Renal cortical epithelial cell (primary cell): ENCODE measurements around the gene NFKBIL1. TPM values are rescaled to one million over a fixed set of nuclear protein-coding genes. Genes with fewer than 3 reads are reported as not detected.
"Not testable (repeated sequence)": the region's sequence is repeated elsewhere in the genome, so short reads cannot be mapped to it uniquely, and the experiment has no call there.

Source experiments
- DNase-seq: peaks from one replicate; pipeline ENCODE4 v3.0.0-alpha.2; 2011; ENCODE audit warnings: low read depth
- total RNA-seq: library from RNA; depleted of rRNA; stranded (reverse); fragments of >200 nt; gene quantifications from 2 replicates; pipeline ENCODE4 v1.2.3, GENCODE V29; 2014

NFKBIL1 gene
- total RNA-seq, 1 donor from 2014 or later, result 17.6 TPM

DNA sequence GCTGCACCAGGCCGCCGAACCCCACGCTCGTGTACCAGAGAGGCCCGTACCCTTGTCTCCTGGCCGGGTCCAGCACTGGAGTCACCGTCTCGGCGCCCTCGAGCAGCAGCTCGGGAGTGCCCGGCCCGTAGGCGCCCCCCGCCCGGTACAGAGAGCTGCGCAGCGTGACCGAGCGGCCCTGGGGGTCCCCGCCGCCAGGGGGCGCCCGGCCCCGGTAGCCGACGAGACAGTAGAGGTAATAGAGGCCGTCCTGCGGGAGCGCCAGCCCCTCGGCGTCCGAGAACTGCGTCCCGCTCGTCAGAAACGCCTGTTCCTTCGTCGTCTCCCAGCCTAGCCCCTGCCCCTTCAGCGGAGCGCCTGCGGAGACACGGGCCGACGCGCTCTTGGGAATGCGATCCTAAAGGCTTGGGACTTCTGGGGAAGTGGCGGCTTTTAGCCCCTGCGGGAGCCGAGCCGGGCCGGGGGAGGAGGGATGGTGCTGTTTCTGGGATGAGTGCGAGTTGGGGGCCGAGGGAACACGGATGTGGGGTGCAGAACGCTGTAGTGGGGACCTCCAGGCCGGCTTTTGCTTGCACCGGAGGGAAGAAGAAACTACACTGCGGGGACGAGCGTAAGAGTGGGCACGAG lies 33.5 kb downstream of the NFKBIL1 start:
- peak; percentile 41 for DNase-seq

DNA sequence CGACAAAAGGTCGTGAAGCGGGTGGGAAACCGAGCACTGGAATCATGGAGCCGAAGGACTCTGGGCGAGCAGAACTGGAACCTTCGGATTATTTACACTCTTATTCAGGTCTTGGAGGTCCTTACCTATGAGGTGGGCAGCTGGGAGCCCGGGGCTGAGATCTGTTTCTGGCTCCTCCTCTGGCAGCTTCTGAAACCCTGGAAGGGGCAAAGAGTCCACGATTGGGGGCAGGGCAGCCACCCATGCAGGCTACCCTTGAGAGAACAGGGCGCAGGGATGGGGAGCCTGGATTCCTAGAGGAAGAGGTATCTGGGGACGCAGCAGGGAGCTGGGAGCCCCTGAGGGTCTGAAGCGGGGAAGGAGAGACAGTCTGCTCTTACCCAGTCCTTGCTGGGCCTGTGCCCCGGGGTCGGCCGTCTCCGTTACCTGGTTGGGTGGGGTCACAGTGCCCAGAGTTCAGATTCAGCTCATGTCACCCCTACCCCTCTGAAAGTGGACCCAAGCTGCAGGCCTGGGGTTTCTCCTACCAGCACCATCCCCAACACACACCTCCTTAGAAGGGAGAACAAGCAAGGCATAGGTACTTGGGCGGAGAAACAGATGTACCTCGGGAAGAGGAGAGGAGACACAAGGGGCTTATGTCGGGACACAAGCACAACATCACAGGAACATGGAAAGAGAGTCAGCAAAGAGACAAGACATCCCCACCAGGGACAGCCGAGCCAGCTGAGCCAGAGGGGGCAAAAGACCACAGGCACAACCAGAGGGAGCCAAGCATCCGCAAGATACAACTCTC lies 34.2 kb downstream of the NFKBIL1 start:
- DNase-seq, result no peak

DNA sequence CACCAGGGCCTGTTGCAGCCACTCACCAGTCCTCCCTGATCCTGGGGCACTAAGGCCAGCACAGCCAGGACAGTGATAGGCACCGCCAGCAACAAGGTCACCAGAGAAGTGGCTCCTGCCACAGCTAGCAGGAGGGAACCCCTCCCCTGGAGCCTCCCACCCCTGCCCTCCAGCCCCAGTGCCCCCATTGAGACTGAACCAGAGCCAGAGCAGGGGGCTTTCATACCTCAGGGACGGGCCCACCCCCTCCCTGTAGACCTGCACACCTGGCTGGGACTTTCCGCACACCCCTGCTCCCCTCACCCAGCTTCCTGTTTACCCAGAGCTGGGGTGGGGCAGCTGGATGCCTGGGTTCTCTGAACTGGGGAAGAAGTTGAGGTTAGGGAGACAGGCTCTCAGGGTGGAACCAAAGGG lies 34.8 kb downstream of the NFKBIL1 start, which contains the start of gene LTB:
LTB (minus strand) TSS at position 195 of the 414 bp plus-strand sequence; CDS start at position 188, 7 bp downstream.
- DNase-seq, result no peak

DNA sequence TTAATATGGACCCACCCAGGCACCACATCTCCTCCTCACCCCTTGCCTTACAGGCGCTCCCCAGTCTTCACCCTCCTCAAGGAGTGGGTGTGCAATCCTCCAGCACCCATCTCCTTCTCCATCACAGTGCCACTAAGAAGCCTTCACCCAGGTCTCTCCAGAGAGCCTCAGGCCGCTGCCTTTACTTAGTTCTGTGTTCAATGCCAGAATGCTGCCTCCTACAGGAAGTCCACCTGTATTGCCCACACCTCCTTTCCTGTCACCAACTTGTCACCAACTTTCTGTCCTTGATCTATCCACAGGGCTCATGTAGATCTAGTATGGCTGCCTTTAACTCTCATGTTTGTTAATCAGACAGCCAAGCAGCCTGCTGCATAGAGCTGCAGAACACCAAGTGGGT lies 38.1 kb downstream of the NFKBIL1 start:
- DNase-seq, result no peak

DNA sequence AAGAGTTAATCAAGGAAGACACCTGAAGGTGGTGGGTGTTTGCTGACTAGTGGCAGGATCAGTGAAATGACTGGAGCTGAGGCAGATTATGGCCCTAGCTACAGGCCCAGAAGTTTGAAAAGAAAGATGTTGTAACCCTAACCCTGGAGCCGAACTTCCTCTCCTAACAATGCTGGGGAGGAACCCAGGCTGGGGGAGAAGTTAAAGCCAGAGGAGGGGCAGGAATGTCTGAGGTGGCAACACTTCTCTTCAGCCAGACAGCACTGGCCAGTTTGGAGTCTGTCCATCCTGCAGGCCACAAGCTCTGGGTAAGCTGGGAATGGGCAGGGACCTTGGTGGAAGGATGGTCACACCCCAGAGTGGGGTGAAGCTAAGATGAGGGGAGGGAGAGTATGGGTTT lies 38.6 kb downstream of the NFKBIL1 start, which contains the start of gene LST1:
LST1 (plus strand) TSS at position 270 of the 400 bp plus-strand sequence. CDS start 1,023 bp downstream, outside the sequence.
- no peak for DNase-seq

DNA sequence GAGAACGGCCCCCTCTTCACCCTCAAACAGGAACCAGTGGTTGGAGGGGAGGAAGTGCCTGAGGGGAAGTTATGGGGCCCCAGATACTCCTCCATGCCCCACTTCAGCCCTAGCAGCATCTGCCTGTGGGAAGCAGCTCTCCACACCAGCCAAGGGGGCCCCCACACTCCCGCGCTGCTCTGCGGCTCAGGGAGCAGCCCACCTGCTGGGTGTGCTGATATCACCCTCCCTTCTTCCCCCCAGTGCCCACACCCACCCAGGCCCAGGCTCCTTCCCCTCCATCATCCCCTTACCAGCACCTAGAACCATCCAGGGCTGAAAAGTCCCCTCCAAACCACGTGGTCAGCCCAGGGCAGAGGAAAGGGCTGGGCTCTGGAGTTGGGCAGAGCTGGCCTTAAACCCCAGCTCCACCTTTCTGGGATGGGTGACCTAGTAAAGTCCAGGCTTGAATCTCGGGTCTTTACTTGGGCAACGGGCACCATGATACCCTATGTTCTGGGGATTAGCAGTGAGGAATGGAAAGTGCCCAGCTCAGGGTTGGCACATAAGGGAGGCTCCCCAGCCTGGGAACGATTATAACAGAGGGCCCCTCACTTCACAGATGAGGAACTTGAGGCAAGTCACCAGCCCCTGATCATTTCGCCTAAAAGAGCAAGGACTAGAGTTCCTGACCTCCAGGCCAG lies 39.3 kb downstream of the NFKBIL1 start:
- no peak for DNase-seq

GRCh38 chr6:31587791-31588777 lies 40.7 kb downstream of the NFKBIL1 start:
- no peak for DNase-seq

DNA sequence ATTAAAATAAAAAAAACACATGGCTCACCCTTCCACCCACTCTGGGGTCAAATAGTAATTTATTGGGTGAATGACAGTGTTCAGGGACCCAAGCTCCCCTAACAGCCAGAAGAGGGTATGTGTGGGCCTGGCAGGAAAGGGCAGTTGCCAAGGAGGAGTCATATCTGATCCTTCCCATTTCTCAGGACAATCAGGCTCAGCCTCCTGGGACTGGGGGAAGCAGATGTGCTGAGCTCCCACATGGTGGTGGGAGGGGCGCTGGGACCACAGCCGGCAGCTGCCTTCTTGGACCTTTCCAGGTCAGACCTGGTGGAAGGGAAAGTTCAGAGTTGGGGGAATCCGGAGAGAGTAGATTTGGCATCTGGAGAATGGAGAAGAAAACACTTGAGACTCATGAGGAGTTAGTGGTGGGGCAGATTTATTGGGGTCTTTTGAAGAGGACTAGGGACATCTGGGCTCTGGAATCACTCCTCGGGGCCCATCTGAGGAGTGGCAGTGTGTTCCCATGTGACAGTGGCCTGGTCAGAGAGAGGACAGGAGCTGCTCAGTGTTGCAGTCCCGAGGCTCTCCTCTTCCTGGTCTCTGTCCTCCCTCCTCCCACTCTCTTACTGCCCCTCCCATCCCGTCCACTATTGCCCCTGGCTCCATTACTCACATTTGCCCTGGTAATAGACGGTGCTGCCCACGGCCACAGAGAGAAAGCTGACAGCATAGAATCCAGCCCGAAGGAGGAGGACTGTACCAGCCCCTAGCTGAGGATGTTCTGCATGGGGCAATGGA lies 41.7 kb downstream of the NFKBIL1 start:
- DNase-seq, result no peak

DNA sequence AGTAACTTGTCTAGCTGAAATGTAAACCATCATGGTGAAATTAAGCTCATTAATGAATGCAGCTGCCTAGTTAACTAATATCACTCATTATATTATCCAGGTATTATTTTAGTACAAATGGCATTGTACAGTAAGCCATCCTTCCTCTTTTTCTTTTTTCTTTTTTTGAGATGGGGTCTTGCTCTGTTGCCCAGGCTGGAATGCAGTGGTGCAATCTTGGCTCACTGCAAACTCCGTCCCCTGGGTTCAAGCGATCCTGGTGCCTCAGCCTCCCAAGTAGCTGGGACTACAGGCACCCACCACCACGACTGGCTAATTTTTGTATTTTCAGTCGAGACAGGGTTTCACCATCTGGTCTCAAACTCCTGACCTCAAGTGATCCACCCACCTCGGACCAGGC lies 43.3 kb downstream of the NFKBIL1 start:
- not testable (repeated sequence) for DNase-seq

DNA sequence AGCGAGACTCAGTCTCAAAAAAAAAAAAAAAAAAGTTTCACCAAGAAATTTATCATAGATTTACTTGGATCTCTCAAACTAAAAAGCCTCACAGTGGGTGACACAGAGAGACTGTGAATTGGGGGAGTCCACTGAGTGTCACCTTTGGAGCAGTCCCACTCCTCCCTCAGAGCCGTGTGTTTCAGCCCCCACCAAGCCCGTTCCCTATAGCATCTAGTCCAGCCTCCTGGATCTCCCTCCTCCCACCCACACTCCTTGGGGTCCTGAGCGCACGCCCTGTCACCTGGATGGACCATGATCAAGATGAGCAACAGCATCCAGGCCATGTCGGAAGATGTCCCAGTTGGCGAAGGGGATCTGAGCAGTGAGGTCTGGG lies 45.0 kb downstream of the NFKBIL1 start:
- no peak for DNase-seq

GRCh38 chr6:31597006-31597405 lies 49.6 kb downstream of the NFKBIL1 start:
- no peak for DNase-seq

DNA sequence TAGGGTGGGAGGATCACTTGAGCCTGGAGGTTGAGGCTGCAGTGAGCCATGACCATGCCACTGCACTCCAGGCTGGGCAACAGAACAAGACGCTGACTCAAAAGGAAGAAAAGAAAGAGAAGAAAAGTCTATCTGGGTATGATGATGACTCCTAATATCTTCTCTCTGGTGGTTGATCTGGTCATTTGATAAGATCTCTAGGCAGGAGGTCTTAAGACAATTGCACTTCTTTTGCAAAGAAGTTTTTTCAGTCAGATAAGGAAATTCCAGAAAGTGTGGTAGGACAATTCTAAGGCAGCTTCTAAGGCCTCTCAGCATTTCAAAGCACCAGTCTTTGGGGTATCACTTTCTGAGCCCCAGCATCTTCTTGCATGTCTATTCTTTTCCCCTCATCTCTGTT lies 59.9 kb downstream of the NFKBIL1 start:
- no peak for DNase-seq

Other genes with a start within 250 kb of the NFKBIL1 start
- 208 and 644 TPM in 2 replicates for gene HLA-B, start 190.4 kb upstream of the NFKBIL1 start, total RNA-seq
- 33.0 and 55.6 TPM in 2 replicates for gene MICA, start 144.0 kb upstream of the NFKBIL1 start, total RNA-seq
- gene MICB, start 49.5 kb upstream of the NFKBIL1 start, total RNA-seq, result 5.3 and 17.5 TPM in 2 replicates
- gene MCCD1, start 18.6 kb upstream of the NFKBIL1 start, total RNA-seq, result 0.15 TPM in 1 of 2 replicates, not detected in the other
- 234 and 346 TPM in 2 replicates for gene DDX39B, start 5.6 kb upstream of the NFKBIL1 start, total RNA-seq
- gene ATP6V1G2, start 1.0 kb upstream of the NFKBIL1 start, total RNA-seq, result 1.0 TPM in 1 of 2 replicates, not detected in the other
- not detected in 2 replicates for gene LTA, start 24.7 kb downstream of the NFKBIL1 start, total RNA-seq
- gene TNF, start 28.0 kb downstream of the NFKBIL1 start, total RNA-seq, result 2.4 and 7.8 TPM in 2 replicates
- gene LTB, start 34.8 kb downstream of the NFKBIL1 start, total RNA-seq, result 7.0 and 35.1 TPM in 2 replicates
- not detected in 2 replicates for gene LST1, start 38.7 kb downstream of the NFKBIL1 start, total RNA-seq
- gene NCR3, start 45.4 kb downstream of the NFKBIL1 start, total RNA-seq, result not detected in 2 replicates
- not detected in 2 replicates for gene AIF1, start 67.6 kb downstream of the NFKBIL1 start, total RNA-seq
- gene PRRC2A, start 73.1 kb downstream of the NFKBIL1 start, total RNA-seq, result 13.9 and 90.6 TPM in 2 replicates
- gene BAG6, start 105.1 kb downstream of the NFKBIL1 start, total RNA-seq, result 130 and 241 TPM in 2 replicates
- 0.69 and 0.80 TPM in 2 replicates for gene APOM, start 108.3 kb downstream of the NFKBIL1 start, total RNA-seq
- 28.6 and 32.0 TPM in 2 replicates for gene C6orf47, start 113.2 kb downstream of the NFKBIL1 start, total RNA-seq
- 9.1 and 16.0 TPM in 2 replicates for gene GPANK1, start 117.4 kb downstream of the NFKBIL1 start, total RNA-seq
- gene CSNK2B, start 118.5 kb downstream of the NFKBIL1 start, total RNA-seq, result 116 and 121 TPM in 2 replicates
- 2.6 TPM in 1 of 2 replicates, not detected in the other for gene LY6G5B, start 122.4 kb downstream of the NFKBIL1 start, total RNA-seq
- 0.40 TPM in 1 of 2 replicates, not detected in the other for gene LY6G5C, start 133.5 kb downstream of the NFKBIL1 start, total RNA-seq
- gene ABHD16A, start 155.7 kb downstream of the NFKBIL1 start, total RNA-seq, result 54.7 and 56.6 TPM in 2 replicates
- gene LY6G6F, start 159.3 kb downstream of the NFKBIL1 start, total RNA-seq, result not detected in 2 replicates
- gene LY6G6D, start 167.7 kb downstream of the NFKBIL1 start, total RNA-seq, result not detected in 2 replicates
- gene LY6G6C, start 174.1 kb downstream of the NFKBIL1 start, total RNA-seq, result not detected in 2 replicates
- not detected in 2 replicates for gene MPIG6B, start 175.8 kb downstream of the NFKBIL1 start, total RNA-seq
- gene DDAH2, start 181.7 kb downstream of the NFKBIL1 start, total RNA-seq, result 101 and 121 TPM in 2 replicates
- 345 and 2,008 TPM in 2 replicates for gene CLIC1, start 188.9 kb downstream of the NFKBIL1 start, total RNA-seq
- 4.4 and 6.6 TPM in 2 replicates for gene MSH5, start 192.4 kb downstream of the NFKBIL1 start, total RNA-seq
- gene SAPCD1, start 215.0 kb downstream of the NFKBIL1 start, total RNA-seq, result 0.50 and 0.69 TPM in 2 replicates
- gene VWA7, start 229.7 kb downstream of the NFKBIL1 start, total RNA-seq, result 2.6 and 8.5 TPM in 2 replicates
- gene VARS1, start 248.1 kb downstream of the NFKBIL1 start, total RNA-seq, result 67.4 and 103 TPM in 2 replicates